Endometrial microvascular endothelial cells (primary cell): ENCODE measurements around the gene CDK14. TPM values are rescaled to one million over a fixed set of nuclear protein-coding genes. Genes with fewer than 3 reads are reported as not detected.

ENCODE experiments used
- in situ Hi-C: cut with HindIII; loops from 2 replicates; pipeline ENCODE4 v1.10.0; 2017; ENCODE audit warnings: low sequenced_read_pairs, low pct_unique_long_range_greater_than_20kb; ENCODE audit errors: inconsistent ontology term
- total RNA-seq: library from RNA; depleted of rRNA; stranded (reverse); fragments of >200 nt; gene quantifications from one replicate; pipeline ENCODE4 v1.2.3, GENCODE V29; 2015; ENCODE audit errors: inconsistent ontology term

The CDK14 gene
- total RNA-seq, 1 donor from 2014 or later, result 7.2 TPM

- in situ Hi-C loops, result no loop called here
Observed at GRCh38 chr7:90595342-90595800, 750 bp upstream of the CDK14 start.

- in situ Hi-C loops, result no loop called here
Observed at GRCh38 chr7:90596671-90597562, 796 bp downstream of the CDK14 start.

GRCh38 chr7:90597563-90598253 is 1.6 kb downstream of the CDK14 start:
- in situ Hi-C loops, result no loop called here

- in situ Hi-C loops, result no loop called here
Observed at GRCh38 chr7:90599038-90599437, 2.9 kb downstream of the CDK14 start.

GRCh38 chr7:90599892-90600555 is 3.9 kb downstream of the CDK14 start:
- in situ Hi-C loops, result no loop called here

- in situ Hi-C loops, result no loop called here
Observed at GRCh38 chr7:90602303-90602702, 6.2 kb downstream of the CDK14 start.

- in situ Hi-C loops, result no loop called here
Observed at GRCh38 chr7:90603346-90603745, 7.2 kb downstream of the CDK14 start.

GRCh38 chr7:90604383-90604782 is 8.3 kb downstream of the CDK14 start:
- in situ Hi-C loops, result no loop called here

- in situ Hi-C loops, result no loop called here
Observed at GRCh38 chr7:90605055-90605454, 8.9 kb downstream of the CDK14 start.

GRCh38 chr7:90607196-90607595 is 11.1 kb downstream of the CDK14 start:
- in situ Hi-C loops, result no loop called here

- in situ Hi-C loops, result no loop called here
Observed at GRCh38 chr7:90610105-90610504, 14.0 kb downstream of the CDK14 start.

GRCh38 chr7:90611115-90611514 is 15.0 kb downstream of the CDK14 start:
- in situ Hi-C loops, result no loop called here

GRCh38 chr7:90613088-90613498 is 17.0 kb downstream of the CDK14 start:
- in situ Hi-C loops, result no loop called here

GRCh38 chr7:90617442-90617841 is 21.3 kb downstream of the CDK14 start:
- in situ Hi-C loops, result no loop called here

GRCh38 chr7:90618876-90619275 is 22.8 kb downstream of the CDK14 start:
- in situ Hi-C loops, result no loop called here

- in situ Hi-C loops, result no loop called here
Observed at GRCh38 chr7:90621125-90621746, 25.1 kb downstream of the CDK14 start.

GRCh38 chr7:90621747-90622140 is 25.6 kb downstream of the CDK14 start:
- in situ Hi-C loops, result no loop called here

GRCh38 chr7:90622670-90623069 is 26.5 kb downstream of the CDK14 start:
- in situ Hi-C loops, result no loop called here

GRCh38 chr7:90624225-90624911 is 28.2 kb downstream of the CDK14 start:
- in situ Hi-C loops, result no loop called here
